Bronchial epithelial cell (primary cell): ENCODE data around the gene RP2. TPM values are rescaled to one million over a fixed set of nuclear protein-coding genes. Genes with fewer than 3 reads are reported as not detected.
A peak's percentile ranks its signal among the peaks of the same experiment; 100 is the strongest.

ENCODE experiments used
- DNase-seq: peaks from one replicate; pipeline ENCODE4 v3.0.0-alpha.2; 2010; ENCODE audit warnings: low read depth
- FAIRE-seq: peaks from 2 replicates; lab custom pipeline; 2011; peaks lifted over from hg19 to GRCh38; lab: Jason Lieb, UNC
- H3K27me3 ChIP-seq: 2 replicates; pipeline ENCODE4 v1.5.1; 2011; ENCODE audit warnings: low read length; ENCODE audit not compliant: control insufficient read depth, insufficient read depth
- H3K36me3 ChIP-seq: 2 replicates; pipeline ENCODE4 v1.5.1; 2011; ENCODE audit warnings: low read length; ENCODE audit not compliant: control insufficient read depth, insufficient read depth
- H3K4me3 ChIP-seq: 2 replicates; pipeline ENCODE4 v1.5.1; 2011; ENCODE audit warnings: mild to moderate bottlenecking, low read depth, low read length, control low read depth
- CTCF ChIP-seq: IDR thresholded peaks from 2 replicates; pipeline ENCODE4 v1.5.1; 2011; ENCODE audit warnings: mild to moderate bottlenecking, moderate library complexity, low read length, control low read depth, inconsistent platforms; ENCODE audit not compliant: insufficient read depth, severe bottlenecking
- total RNA-seq: library from RNA; depleted of rRNA; stranded (reverse); fragments of >200 nt; gene quantifications from 2 replicates; pipeline ENCODE4 v1.2.1, GENCODE V29; 2014

The RP2 gene
- total RNA-seq, 1 donor from 2014 or later, result 16.1 TPM

- H3K4me3 ChIP-seq, result no peak overlapping the region
- FAIRE-seq, result no peak
- H3K27me3 ChIP-seq, result no peaks in the 10 kb centered on the region
- no peaks in the 10 kb centered on the region for H3K36me3 ChIP-seq
- TF ChIP-seq CTCF, result peak; percentile 65
- DNase-seq, result peak; percentile 38
Observed at GRCh38 chrX:46796574-46797191, 40.2 kb upstream of the RP2 start.

- FAIRE-seq (no peak), DNase-seq (no peak)
- no peaks in the 10 kb centered on the region for H3K36me3 ChIP-seq
- peak; percentile 14 for TF ChIP-seq CTCF
- H3K4me3 ChIP-seq, result no peak overlapping the region
- H3K27me3 ChIP-seq, result no peaks in the 10 kb centered on the region
Observed at GRCh38 chrX:46803140-46803539, 33.7 kb upstream of the RP2 start.

GRCh38 chrX:46805270-46805669, 31.6 kb upstream of the RP2 start:
- TF ChIP-seq CTCF, result no peak
- no peak for FAIRE-seq
- Histone ChIP-seq H3K4me3 (no peak overlapping the region), H3K27me3 (no peaks in the 10 kb centered on the region), H3K36me3 (no peaks in the 10 kb centered on the region)
- peak; percentile 61 for DNase-seq

GRCh38 chrX:46811121-46811520, 25.7 kb upstream of the RP2 start:
- FAIRE-seq (no peak), DNase-seq (no peak)
- no peak overlapping the region for H3K4me3 ChIP-seq
- H3K27me3 ChIP-seq, result no peaks in the 10 kb centered on the region
- TF ChIP-seq CTCF, result no peak
- no peaks in the 10 kb centered on the region for H3K36me3 ChIP-seq

- no peak for TF ChIP-seq CTCF
- Histone ChIP-seq H3K4me3 (no peak overlapping the region), H3K27me3 (no peaks in the 10 kb centered on the region), H3K36me3 (no peaks in the 10 kb centered on the region)
- no peak for FAIRE-seq
- DNase-seq, result peak; percentile 44
Observed at GRCh38 chrX:46812445-46812844, 24.4 kb upstream of the RP2 start.

- no peaks in the 10 kb centered on the region for H3K36me3 ChIP-seq
- H3K4me3 ChIP-seq, result no peak overlapping the region
- DNase-seq, result peak; percentile 35
- TF ChIP-seq CTCF, result no peak
- no peaks in the 10 kb centered on the region for H3K27me3 ChIP-seq
- FAIRE-seq, result no peak
Observed at GRCh38 chrX:46814966-46815365, 21.9 kb upstream of the RP2 start.
